A549 treated with AZD2906 at 1 μM for 4 hours (cell line): Measurements from ENCODE around the gene BCL7C. TPM values are rescaled to one million over a fixed set of nuclear protein-coding genes. Genes with fewer than 3 reads are reported as not detected.

Experiments
- total RNA-seq: library from RNA; stranded (reverse); fragments of 200-300 nt; extraction: Qiagen RNA extraction; gene quantifications from 5 replicates; pipeline ENCODE4 v1.2.3, GENCODE V29; 2022

The BCL7C gene
- 26.3 to 45.4 TPM (median 43.8 TPM) in 5 replicates for total RNA-seq

DNA sequence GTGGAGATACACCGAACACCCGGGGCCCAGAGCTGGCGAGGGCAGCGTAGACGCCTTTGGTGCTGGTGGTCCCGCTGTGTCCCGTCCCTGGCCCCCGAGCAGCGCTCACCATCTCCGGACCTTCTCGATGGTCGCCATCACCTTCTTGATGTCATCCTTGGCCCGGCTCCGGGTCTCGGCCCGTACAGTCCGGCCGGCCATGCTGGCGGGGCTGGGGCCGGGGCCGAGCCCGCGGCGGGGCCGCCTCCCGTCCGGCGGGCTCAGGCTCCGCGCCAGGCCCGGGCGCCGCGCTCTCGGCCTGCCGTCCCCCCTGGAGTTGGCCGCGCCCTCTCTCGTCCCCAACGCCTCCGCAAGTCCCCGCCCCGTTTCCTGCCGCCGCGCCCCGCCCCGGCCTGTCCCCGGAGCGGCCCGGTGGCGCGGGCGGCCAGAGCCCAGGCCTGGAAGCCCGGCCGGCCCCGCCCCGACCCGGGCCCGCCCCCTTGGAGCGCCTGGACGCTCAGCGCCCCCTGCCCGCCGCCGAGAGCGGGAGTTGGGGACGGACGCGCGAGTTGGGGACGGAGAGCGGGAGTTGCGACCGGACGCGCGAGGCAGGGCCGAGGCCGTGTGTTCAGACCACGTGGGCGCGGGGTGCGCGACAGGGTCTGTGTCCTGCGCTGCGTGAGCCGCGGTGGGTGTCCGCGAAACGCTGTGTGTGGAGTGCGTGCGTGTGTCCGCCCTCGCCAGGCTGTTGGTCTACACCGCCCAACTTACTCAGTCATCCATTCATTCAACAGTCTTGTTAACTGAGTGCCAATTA lies at the start of gene BCL7C:
Gene BCL7C (minus strand): TSS at position 334 of the 796 bp plus-strand sequence. CDS start 133 bp downstream, at position 201.

DNA sequence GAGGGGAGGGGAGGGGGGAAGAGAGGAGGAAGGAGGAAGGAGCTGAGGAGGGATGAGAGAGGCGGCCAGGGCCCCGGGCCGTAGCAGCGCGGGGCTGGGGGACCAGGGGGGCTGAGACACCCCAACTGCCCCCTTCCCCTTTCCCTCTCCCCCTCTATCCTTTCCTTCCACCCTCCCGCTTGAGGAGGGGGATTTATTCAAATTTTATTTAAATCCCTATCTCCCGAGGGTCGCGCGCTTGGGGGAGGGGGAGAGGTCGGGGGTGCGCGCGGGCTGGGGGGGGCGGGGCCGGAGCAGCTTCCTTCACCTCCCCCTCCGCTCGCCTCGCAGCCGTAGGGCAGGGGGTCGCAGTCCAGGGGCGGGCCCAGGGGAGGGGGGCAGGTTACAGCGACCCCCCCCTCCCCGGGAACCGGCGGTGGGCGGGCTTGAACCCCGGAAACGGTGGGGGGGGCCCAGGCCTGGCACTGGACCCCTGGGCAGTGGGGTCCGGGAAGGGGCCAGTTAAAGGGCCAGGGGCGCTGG lies 29.7 kb upstream of the BCL7C start, which contains the start of gene FBXL19:
Gene FBXL19 (plus strand): TSS at position 19 of the 522 bp plus-strand sequence. CDS start 2,183 bp downstream, outside the sequence.

DNA sequence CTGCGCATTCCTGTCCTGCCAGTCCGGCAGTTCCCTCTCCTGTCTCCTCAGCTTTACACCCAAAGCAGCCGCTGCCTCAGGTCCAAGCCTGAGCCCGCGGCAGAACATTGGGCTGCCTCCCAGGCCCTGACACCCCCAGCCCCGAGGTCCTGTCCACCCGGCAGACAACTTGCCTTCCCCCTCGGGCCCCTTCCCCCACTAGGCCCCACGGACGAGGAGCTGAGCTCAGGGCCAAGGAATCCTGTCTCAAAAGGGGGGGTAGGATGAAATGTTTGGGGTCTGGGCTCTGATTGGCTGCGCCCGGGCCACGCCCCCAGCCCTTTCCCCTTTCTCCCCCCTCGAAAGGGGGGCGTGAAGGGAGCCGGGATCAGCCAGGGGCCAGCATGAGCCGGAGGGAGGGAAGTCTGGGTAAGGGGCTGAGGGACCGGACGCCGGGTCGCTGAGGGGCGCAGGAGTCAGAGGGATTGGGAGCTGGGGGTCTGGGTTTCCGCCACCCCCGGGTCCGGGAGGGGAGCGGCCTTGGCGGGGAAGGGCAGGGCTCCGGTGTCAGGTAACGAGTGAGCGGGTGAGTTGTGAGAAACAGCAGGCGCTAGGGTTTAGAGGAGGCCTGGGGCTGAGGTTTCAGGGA lies 2.5 kb upstream of the BCL7C start, which contains the start of gene CTF1:
Gene CTF1 (plus strand): TSS at position 354 of the 628 bp plus-strand sequence. CDS start 30 bp downstream, at position 384.

Other genes starting within 250 kb of the BCL7C start
- gene PRR14, start 243.1 kb downstream of the BCL7C start, total RNA-seq, result 17.0 to 24.3 TPM (median 24.0 TPM) in 5 replicates
- gene FBRS, start 235.6 kb downstream of the BCL7C start, total RNA-seq, result 28.4 to 43.5 TPM (median 42.0 TPM) in 5 replicates
- gene SRCAP, start 194.9 kb downstream of the BCL7C start, total RNA-seq, result 16.0 to 26.6 TPM (median 17.8 TPM) in 5 replicates
- 19.5 to 30.8 TPM (median 26.9 TPM) in 5 replicates for gene PHKG2, start 145.7 kb downstream of the BCL7C start, total RNA-seq
- gene CFAP119, start 132.0 kb downstream of the BCL7C start, total RNA-seq, result 4.5 to 9.0 TPM (median 8.0 TPM) in 5 replicates
- gene RNF40, start 131.8 kb downstream of the BCL7C start, total RNA-seq, result 70.9 to 82.8 TPM (median 79.3 TPM) in 5 replicates
- 16.0 to 19.7 TPM (median 17.4 TPM) in 5 replicates for gene ZNF629, start 106.9 kb downstream of the BCL7C start, total RNA-seq
- 0.16 to 0.29 TPM (median 0.17 TPM) in 5 replicates for gene CTF1, start 2.5 kb upstream of the BCL7C start, total RNA-seq
- 12.0 to 20.0 TPM (median 16.8 TPM) in 5 replicates for gene FBXL19, start 29.5 kb upstream of the BCL7C start, total RNA-seq
- gene ORAI3, start 55.0 kb upstream of the BCL7C start, total RNA-seq, result 10.3 to 14.7 TPM (median 12.3 TPM) in 5 replicates
- gene SETD1A, start 63.7 kb upstream of the BCL7C start, total RNA-seq, result 18.3 to 20.3 TPM (median 18.6 TPM) in 5 replicates
- 13.5 to 17.0 TPM (median 14.5 TPM) in 5 replicates for gene HSD3B7, start 91.1 kb upstream of the BCL7C start, total RNA-seq
- 1.4 to 1.7 TPM (median 1.6 TPM) in 5 replicates for gene STX1B, start 116.6 kb upstream of the BCL7C start, total RNA-seq
- gene STX4, start 139.5 kb upstream of the BCL7C start, total RNA-seq, result 49.2 to 67.7 TPM (median 62.8 TPM) in 5 replicates
- 13.2 to 20.9 TPM (median 15.8 TPM) in 5 replicates for gene ZNF668, start 180.2 kb upstream of the BCL7C start, total RNA-seq
- gene ZNF646, start 180.3 kb upstream of the BCL7C start, total RNA-seq, result 9.3 to 10.8 TPM (median 9.9 TPM) in 5 replicates
- gene PRSS53, start 194.9 kb upstream of the BCL7C start, total RNA-seq, result 1.1 to 2.1 TPM (median 1.4 TPM) in 5 replicates
- gene VKORC1, start 200.7 kb upstream of the BCL7C start, total RNA-seq, result 99.8 to 149 TPM (median 147 TPM) in 5 replicates
- 42.8 to 59.1 TPM (median 54.4 TPM) in 5 replicates for gene BCKDK, start 214.3 kb upstream of the BCL7C start, total RNA-seq
- 44.4 to 51.1 TPM (median 49.2 TPM) in 5 replicates for gene KAT8, start 223.6 kb upstream of the BCL7C start, total RNA-seq
- gene PRSS8, start 241.7 kb upstream of the BCL7C start, total RNA-seq, result 1.2 to 1.8 TPM (median 1.4 TPM) in 5 replicates